GM18870 (cell line): ENCODE measurements around the gene SPTBN1.

ENCODE experiments used
- ATAC-seq: cut with Tn5 transposase; IDR thresholded peaks from one replicate; pipeline ENCODE4 v1.9.1; 2021; ENCODE audit warnings: moderate library complexity; ENCODE audit not compliant: unreplicated experiment

The SPTBN1 gene

GRCh38 chr2:54586494-54586893, 130.4 kb downstream of the SPTBN1 start:
- ATAC-seq = no peak

DNA sequence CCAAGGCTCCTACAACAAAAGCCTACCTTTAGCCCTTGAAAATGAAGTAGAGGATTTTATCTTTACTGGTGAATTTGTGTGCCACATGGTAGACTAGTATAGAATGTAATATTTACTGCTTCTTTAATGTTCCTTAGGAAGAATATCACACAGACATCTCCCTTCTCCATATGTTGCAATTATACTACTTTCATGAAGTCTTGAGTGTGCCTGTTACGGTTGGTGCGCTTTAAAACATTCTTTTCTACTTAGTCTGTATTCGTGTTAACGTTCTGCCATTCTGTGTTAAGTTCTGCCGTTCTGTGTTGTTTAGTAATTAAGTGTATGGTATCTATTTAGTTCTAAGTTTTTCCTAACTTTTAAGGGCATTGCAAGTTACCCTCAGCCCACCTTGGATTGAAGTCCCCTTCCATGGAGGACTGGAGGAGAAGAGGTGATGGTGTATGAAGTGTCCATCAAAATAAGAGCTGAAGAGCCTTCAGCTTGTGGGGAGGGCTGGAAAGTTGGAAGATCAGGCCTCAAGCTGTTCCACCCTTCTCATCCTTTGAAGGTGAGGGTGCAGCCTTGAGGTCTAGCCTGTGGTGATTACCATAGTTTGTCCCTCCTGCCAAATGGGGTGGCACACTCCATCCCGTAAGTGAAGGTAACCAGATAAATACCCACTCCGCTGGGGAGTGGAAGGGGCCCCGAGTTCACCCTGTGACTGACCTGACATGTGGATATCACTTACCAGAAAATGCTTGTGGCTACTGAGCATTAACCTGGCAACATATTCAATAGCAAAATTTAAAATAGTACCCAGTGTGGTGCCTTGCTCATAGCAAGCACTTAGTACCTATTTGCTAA, 131.3 kb downstream of the SPTBN1 start:
- no peak for ATAC-seq

DNA sequence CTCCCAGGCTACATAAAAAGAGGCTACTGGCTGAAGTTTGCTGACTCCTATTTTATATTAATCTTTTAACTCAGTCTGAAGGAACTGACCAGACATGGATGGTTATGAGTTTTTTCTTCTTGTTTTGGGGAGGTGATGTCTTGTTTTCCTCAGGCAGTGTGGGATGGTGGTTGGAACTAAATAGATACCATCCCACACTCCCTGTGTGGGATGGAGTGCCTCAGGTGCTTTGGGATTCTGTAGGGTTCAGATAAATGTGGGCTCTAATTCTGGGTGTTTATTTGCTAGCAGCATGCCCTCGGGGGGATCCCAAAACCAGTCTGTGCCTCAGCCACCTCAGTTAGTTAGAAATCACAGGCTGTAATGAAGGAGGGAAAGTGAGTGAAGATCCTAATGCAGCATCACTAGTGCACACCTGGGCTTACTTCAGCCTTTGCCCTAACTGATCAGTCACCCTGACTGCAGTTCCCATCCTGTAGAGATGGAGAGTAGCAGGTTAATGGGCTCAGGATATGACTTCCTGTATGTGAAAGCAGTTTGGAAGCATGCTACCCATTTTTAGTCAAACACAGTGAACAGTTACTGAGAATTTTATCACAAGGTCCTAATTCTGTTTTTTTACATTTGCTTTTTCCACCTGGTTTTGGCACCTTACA, 132.2 kb downstream of the SPTBN1 start:
- ATAC-seq = no peak

GRCh38 chr2:54589038-54589339, 132.9 kb downstream of the SPTBN1 start:
- ATAC-seq = no peak

DNA sequence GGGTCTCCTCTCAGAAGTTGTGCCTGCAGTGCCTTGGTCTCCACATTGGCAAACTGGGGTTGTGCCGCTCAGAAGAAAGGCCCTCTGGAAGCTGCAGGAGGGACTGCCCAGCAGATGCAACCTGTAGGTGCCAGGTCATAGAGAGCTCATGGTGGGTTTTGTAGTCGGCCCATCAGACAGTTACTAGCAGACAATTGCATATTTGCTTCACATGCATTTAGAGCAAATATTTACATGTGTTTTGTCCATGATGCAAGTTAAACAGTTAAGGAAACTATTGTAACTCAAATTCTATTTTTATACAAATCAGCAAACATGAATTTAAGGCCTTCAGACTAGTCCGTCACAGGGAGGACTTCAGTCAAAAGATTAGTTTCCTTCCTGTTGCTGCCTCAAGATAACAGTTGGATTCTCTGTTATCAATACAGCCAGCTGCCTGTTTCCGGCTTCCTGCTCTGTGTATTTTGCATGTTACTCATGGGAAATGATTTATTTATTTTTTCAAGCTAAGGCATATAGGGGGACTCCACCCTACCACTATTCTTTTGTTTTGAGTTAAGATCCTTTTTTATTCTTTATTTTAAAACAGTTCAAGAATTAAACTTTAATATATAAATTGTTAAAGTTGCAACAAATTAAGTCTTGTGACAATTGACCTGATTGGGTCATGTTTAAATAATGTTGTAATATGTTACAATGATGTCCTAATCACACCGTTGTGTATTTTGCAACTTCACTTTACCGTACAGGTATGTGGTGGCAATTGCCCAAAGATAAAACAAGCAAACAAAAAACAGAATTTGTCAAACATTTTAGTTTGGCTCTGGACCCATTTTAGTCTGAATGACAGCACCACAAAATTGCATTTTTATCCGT, 133.5 kb downstream of the SPTBN1 start:
- ATAC-seq = peak; percentile 53

DNA sequence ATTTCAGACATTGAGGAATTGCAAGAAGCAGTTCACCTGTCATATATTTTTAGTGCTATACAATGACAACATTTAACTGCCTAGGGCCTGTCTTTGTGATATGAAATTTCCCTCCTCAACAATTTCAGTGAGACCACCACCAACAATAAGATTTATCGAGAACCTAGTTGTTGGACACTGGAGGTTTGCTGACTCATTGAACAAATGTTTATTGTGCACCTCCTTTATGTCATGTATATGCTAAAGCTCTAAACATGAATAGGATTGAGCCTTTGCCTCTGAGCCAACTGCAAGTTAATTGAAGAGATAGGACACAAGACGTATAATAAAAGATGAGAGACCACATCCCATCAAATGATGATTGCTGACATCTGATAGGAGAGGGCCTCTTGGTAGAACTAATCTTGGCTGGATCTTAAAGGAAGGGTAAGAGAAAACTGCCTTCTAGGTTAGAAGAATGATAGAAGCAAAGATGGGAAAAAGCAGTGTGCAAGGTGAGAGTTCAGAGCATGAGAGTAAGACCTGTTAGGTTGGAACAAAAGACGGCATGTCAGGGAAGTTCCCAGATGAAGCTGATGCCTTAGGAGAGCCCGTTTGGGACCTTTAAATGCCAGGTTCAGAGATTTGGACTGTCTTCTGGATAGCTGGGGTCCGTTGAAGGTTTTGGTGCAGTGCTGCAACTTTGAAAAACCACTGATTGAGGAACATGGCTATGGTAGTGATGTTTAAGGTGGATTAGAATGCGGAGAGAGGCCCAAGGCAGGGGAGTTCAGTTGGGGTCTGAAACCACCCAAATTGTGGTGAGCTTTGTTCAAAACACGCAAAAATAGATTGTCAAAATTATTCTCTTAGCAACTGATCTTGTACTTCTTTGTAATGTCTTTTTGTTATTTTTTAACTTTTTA, 134.3 kb downstream of the SPTBN1 start:
- ATAC-seq = no peak

DNA sequence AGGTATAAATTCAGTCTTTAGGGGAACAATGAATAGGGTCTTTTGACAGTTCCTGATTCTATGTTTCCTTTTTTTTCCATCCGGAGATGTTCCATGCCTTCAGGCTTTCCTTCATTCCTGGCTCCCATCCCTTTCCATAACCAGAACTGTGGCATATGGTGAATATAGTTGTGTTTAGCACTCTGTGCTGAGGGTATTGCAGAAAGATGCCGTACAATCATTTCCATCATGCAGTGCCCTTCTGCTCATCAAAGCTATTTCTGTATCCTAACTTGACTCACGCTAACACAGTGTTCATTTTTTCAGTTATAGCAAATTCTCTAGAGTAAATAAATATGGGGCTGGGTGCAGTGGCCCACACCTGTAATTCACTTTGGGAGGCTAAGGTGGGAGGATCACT, 135.4 kb downstream of the SPTBN1 start:
- ATAC-seq = no peak

GRCh38 chr2:54593249-54593648, 137.1 kb downstream of the SPTBN1 start:
- ATAC-seq = no peak

DNA sequence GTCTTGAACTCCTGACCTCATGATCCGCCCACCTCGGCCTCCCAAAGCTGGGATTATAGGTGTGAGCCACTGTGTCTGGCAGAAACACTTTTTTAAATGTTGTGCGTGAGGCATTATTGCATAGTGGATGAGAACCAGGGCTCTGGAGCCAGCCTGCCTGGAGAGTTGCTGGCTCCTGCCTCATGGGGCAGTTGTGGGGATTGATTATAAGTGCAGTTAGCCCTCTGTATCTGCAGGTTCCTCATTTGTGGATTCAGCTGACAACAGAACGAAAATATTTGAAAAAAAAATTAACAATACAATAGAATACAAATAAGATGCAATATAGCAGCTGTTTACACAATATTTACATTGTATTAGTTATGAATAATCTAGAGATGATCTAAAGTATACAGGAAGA, 137.9 kb downstream of the SPTBN1 start:
- ATAC-seq = no peak

DNA sequence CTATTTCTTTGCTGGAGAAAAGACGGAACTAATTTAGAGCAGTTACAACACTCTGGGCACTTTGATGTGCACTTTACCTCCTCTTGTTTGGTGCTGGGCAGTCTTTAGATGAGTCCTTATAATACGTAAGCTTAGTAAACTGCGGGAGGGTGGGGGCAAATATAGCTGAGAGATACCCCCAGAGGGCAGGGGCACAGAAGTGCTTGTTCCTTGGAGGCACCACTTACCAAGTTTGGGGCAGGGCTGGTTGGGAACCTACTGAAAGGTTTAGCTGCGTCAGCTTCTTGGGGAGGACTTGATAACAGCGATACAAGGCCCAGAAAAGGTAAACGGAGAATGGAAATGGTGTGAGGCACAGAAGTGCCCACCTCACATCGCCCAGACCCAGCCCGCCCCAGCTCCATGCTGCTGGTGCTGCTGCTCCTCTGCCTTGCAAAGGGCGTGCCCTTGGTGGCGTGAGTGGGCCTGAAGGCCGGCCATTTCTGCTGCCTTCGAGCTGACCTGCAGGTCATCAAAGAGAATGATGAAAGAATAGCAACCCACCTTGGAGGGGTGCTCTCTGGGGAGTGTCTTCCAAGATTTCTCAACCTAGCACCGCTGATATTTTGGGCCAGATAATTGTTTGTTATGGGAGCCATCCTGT, 139.2 kb downstream of the SPTBN1 start:
- ATAC-seq = no peak

- ATAC-seq = no peak
Measured at GRCh38 chr2:54595999-54596902, 140.1 kb downstream of the SPTBN1 start.

DNA sequence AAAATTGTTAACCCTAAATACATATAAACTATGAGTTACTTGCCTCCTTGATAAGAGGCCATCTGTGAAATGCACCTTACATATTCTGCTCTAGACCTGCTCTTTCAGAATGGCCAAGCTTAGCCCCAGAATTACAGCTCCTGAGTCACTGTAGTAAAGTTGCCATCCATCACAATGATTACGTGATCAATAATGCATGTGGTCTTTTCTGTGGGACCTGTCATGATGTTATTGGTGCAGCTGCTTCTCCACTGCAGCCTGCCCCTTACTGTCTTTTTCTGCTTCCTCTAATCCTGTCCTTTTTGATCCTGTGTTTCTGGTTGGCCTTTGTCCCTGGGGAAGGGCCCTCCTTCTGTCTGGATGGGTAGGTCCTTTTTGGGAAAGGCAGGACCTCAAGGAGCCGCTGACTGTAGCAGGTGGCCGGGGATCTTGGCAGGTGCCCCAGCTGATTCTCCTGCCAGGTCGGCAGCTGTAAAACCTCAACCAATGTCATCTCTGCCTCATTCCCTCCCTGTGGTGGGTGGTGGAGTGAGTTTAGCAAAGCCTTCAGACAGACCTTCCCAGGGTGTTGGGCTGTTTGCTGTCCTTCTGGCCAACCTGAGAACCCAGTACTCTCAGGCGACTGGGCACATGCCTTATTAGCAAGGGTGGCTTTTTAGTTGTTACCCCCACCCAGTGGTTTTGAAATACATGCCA, 141.2 kb downstream of the SPTBN1 start:
- ATAC-seq = peak; percentile 48

GRCh38 chr2:54598347-54599325, 142.5 kb downstream of the SPTBN1 start:
- ATAC-seq = no peak

DNA sequence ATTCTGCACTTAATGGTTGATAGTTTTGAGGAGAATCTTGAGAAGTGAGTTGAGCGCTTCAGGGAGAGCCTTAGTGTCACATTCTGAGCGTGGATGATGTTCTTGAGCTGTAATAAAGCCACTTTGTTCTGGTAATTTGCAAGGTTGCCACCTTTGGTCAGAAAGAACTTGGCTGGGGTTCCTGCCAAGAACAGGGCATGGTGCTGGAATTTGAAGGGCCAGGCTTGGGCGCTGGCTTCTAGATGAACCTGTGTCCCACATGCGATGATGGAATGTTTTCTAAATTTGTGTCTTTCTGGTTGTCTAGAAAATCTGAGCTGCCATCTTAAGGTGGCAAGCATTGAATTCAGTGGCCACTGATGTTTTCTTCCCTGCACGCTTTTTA, 143.2 kb downstream of the SPTBN1 start:
- ATAC-seq = no peak

DNA sequence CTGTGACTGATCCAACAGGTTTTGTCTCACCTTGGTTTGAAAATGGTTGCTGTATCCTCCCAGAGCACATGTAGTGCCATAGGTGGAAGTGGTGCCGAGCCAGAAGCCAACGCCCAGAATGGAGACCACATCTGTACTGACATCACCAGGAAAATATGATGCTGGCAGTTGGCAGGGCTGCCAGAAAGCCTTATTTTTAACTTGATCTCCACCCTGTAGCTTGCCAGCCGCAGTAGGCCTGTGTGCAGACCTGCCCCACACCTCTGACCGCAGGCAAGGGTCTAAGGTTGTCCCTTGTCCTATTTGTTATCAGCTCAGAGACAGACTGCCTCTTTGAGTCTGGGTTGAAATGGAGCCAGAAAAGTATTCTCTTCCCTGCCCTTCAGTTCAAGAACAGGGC, 143.8 kb downstream of the SPTBN1 start:
- ATAC-seq = no peak

DNA sequence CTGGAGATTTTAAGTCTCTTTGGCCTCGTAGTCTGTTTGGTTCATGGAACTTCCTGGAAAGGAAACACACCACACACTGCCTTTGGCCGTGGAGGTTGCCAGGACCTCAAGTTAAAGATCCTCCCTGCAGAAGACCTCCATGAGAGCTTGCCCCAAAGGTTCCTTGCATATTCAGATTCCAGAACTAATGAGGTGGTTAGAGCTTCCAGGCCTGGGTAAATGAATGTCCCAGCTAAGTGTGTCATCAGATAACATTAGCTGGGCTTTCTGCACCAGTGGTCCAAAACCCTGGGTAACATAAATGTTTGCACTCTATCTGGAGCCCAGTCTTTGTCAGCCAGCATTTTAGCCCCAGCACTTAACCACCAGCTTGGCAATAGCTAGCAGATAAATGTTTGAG, 145.2 kb downstream of the SPTBN1 start:
- no peak for ATAC-seq

GRCh38 chr2:54602736-54603322, 146.7 kb downstream of the SPTBN1 start:
- ATAC-seq = no peak
